Jurkat, Clone E6-1 (cell line): ENCODE data around the gene SIL1.
"Not testable (repeated sequence)": the region's sequence is repeated elsewhere in the genome, so short reads cannot be mapped to it uniquely, and the experiment has no call there.

Source experiments
- DNase-seq: peaks from one replicate; pipeline ENCODE4 v3.0.0-alpha.2; 2011; ENCODE audit warnings: low read depth, low spot score
- H3K4me3 ChIP-seq: 2 replicates; pipeline ENCODE4 v1.5.1; 2011; ENCODE audit warnings: mild to moderate bottlenecking, low read length, control low read depth, moderate library complexity

The SIL1 gene

DNA sequence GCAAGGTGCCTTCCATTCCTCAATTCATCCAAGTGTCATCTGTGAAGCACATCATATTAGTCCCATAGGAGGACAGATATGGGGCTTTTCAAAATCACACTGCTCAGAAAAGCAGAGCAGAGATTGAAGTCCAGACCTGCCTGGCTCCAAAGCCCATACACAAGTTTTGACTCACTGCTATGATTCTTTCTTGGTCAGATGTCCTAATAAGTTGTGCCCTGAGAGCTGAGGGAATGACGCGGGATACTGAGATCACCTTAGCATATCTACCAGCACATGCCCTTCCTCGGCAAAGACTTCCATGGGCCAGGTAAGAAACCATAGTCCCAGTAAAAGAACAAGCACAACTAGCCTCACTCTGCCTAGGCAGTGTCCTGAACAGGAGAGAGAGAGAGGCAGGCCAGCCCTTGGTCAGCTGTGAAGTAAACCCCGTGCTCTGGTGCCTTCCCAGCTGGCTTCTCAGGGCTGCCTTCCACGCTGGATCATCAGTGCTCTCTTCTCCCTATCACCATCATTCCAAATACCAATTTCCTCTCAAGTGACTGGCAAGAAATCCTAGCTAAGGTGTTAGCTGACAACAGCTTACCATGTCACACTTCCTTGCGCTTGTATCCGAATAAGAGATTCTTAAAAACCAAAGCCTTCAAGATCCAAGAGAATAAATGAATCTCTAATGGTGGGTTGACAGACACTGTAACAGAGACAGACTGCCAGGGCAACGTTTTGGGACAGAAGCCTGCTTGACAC, 73.2 kb downstream of the SIL1 start:
- DNase-seq = no peak
- H3K4me3 ChIP-seq = no peak overlapping the region

DNA sequence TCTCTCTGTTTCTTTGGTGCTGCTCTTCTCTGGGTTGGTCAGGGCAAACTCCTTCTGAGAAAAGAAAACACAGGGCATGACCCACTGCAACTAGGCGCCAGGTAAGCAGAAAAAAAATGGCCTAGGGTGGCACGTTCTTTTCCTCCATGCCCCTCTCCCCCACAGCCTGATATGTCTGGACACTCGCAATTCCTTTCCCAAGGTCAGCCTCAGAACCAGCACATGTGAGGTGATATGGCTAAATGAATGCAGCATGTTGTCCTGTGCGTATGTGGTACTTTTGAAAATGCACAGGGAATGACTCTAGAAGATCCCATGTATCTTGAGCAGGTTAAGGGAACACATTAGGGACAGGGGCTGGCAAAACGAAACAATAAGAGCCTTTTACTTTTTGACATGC, 77.0 kb downstream of the SIL1 start:
- DNase-seq = no peak

DNA sequence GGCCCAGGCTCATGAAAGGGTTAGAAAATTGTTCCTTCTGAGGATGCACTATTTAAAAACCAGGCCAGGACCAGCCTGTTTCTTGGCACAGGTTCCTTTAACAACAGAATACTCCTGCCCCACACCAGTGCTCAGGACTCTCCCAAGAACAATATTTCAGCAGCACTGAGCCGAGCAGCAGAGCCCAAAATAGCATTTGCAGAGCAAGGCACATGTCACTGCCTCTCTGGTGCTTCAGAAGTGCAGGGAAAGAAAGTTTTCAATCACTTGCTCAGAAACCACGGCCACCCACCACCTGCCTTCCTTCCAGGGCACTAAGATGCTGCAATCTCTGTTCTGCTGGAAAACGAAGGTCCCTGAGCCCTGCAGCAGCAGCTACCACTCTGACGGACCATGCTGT, 77.6 kb downstream of the SIL1 start:
- H3K4me3 ChIP-seq = no peak overlapping the region
- no peak for DNase-seq

More for the DNA sequence above, 77.0 kb downstream of the SIL1 start:
- H3K4me3 ChIP-seq = no peak overlapping the region

DNA sequence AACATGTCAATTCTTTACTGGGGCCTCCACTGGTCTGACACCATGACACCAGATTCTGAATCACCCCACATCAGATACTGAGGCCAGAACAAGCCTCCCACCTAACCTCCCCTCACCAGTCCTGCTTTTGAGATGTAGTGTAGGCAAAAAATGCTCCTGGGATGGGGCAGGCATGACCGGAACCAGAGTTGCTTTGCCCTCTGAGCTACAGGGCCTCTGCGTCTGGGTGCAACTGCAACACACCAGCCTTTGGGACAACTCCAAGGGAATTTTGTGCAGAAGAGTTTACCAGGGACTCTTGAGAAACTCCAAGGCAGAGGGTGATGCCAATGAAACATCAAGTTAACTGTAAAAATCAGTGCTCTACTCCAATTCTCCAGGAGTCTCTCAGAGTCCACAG, 79.4 kb downstream of the SIL1 start:
- DNase-seq = no peak
- H3K4me3 ChIP-seq = no peak overlapping the region

DNA sequence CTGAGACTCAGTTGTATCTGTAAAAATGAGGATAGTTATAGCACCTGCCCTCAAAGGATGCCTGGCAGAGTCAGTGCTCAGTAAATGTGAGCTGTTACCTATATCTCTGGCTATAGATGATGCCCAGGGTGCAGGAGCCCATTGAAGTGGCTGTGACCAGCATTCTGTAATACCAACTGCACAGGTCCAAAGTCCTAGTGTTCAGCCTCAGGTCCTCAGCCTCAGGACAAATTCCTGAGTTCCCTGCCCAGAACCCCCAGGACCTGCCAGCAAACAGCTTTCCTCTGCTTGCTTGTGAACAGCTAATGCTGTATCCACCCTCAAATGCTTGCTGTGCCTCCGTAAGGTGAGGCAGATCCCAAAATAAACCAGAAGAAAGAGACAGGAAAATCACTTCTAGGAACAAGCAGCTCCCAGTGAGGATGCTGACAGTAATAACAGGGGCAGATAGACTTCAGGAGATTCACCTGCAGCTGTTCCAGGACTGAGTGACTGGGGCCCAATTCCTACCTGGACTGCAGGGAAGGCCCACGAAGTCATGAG, 80.8 kb downstream of the SIL1 start:
- H3K4me3 ChIP-seq = no peak overlapping the region
- DNase-seq = no peak

DNA sequence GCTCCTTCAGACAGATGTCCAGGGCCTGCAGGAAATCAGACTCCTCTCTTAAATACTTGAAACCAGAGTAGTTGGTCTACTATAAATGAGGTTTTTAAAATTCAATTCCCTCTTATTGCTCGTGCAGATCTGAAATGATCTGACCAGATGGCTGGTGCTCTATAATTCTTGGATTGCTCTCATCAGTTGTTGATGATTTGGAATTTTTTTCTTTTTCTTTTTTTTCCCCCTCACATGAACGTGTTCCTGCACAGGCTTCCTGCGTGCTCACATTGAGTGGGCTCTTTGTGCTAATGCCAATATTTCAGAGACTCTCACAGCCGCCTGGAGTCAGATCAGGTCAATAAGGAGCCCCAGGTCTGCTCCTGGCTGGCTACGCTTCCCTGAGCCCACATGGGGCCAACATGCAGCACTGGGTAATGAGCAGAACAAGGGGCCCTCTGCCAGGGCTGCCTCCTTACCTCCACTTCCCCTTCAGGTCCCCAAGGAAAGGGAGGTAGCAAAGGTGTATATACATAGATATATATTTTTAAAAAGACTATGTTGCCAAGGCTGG, 82.0 kb downstream of the SIL1 start:
- no peak for DNase-seq
- no peak overlapping the region for H3K4me3 ChIP-seq

DNA sequence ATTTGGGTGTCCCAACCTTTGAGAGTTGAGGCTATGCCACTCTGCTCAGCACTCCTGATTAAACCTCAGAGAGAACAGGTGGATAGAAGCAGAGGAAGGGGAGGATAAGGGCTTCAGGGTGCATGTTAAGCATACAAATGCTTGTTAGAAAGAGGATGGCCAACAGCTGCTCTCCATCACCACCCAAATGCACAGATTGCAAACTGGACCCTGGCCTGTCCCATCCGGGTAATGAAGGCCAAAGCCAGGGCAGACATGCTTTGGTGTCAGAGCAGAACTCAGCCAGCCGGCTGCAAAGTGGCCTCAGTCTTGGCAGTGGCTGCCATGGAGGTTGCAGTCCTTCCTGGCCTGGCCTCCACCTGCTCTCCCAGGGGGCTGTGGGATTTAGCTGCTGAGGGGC, 84.3 kb downstream of the SIL1 start:
- no peak overlapping the region for H3K4me3 ChIP-seq
- no peak for DNase-seq

DNA sequence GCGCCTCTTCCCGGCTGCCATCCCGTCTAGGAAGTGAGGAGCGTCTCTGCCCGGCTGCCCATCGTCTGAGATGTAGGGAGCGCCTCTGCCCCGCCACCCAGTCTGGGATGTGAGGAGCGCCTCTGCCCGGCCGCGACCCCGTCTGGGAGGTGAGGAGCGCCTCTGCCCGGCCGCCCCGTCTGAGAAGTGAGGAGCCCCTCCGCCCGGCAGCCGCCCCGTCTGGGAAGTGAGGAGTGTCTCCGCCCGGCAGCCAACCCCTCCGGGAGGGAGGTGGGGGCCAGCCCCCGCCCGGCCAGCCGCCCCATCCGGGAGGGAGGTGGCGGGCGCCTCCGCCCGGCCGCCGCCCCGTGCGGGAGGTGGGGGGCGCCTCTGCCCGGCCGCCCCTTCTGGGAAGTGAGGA, 85.8 kb downstream of the SIL1 start:
- H3K4me3 ChIP-seq, DNase-seq: not testable (repeated sequence)

DNA sequence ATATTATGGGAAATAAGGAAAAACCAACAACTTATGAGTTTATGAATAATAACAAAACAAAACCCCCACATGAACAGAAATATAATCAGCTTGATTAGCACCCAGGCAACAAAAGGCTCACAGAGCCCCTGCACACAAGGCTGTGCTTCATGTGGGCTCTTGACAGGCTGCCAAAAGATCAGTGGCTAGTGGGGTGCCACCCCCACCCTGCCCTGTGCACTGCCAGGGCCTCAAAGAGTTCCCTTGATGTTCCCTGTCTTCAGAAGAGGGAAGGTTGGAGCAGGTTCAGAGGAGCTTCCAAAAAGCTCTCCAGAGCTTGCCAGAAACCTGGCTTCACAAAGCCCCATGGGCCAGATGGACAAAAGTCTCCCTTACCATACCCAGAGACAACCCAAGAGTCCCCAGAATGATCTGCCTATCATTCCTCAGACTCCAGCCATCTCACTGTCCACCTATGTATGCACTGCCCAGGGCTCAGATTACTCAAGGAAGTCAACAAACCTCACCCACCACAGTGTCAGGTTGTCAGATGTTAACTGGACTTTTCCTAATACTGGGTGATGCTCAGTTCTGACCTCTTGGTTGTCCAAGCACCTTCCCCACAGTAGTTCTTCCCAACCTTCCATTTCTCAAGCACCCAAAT, 87.5 kb downstream of the SIL1 start:
- no peak for DNase-seq
- no peak overlapping the region for H3K4me3 ChIP-seq

DNA sequence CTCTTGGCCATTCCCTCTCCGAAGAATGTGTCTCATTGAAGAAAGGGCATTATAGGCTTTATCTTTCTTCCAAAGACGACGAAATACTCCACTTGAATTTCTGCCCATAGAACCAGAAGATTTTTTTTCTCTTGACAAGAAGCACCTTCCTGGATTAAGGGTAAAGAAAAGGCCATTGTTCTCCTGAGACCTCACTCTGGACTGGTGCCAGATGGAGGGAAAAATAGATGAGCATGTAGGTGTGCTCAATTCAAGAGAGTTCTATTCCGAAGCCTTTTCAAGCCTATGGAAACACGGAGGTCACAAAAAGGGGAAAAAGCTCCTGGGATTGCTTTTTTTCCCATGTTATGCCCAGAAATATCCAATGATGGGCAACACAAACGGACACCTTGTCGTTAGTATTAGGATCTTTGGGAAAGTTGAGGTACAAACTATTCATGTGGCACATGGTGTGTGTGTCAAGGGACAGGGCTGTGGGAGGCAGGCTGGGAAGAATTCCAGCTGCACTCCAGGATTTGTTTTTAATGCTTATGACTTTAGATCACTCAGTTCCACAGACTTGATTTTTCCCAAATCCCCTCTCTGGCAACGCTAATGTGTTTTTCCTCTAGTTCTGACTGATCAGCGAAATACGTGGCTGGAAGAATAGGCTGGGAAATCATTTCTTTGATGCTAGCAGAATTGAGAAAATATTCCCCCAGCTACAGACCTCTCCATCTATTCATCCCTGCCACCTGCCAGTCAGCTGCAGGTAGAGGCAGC, 89.9 kb downstream of the SIL1 start:
- H3K4me3 ChIP-seq = no peak overlapping the region
- DNase-seq = no peak

DNA sequence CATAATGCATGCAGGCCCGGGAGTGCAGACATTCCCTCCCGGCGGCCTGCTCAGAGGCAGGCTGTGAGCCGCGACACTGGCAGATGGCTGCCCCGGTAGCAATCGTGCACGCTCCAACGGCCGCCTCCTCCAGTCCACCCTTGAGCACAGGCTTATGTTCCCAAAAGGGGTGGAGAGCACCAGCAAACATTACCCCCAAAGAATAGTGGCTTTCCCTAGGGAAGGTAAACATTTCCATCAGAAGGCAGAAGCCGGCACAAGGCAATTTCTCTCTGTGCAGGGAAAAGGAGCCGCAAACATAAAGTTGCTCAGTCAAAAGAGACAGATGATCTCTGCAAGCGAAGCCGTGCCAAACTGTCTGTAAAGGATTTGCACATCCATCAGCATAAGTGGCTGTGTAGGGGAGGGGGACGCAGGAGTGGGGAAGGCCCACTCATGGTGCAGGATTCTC, 92.5 kb downstream of the SIL1 start:
- no peak overlapping the region for H3K4me3 ChIP-seq
- DNase-seq = no peak

DNA sequence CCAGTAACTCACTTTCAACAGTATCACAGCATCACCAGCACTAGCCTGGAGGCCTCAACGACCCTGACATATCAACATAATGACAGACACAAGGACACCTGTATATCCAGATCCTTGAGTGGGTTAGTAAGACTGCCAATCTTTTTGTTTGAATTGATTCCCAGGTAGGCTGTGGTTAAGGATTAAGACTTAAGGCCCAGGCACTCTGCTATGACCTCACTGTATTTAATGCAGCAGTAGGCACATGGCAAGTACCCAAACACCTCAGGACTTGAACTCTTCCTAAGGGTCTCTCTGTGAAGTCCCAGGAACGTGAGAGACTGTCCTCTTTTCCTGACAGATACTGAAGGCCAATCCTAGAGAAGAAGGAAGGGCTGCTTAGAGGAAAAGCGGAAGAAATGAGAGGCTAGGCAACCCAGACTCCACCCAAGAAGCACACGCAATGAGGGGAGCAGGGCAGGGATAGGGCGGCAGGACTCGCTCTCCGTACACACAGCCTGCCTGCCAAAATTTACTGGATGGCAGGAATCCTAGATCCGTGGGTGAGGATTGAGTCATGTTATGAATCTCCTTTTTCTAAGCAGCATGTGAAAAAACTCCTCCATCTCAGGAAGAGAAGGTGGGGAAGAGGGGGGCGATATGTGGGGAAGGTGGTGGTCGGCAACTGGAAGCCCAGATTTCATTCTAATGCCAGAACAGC, 93.4 kb downstream of the SIL1 start:
- DNase-seq = no peak
- no peak overlapping the region for H3K4me3 ChIP-seq

DNA sequence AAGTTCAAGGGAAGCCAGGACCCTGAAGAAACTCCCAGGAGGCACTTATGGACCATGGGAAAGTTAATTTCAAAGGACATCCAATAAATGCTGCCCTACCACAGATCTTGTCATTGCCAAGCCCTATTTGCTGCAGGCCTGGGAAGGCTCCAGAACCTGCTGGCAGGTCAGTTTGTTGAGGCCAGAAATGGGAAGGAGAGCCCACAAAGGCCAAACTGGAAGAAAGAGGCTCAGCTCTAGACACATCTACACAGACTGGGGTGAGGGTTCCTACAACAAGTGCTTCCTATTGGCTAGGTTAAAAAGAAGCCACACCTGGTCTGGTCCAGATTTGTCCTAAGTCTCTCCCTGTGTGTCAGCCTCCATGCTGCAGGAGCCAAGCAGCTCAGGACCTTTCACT, 94.4 kb downstream of the SIL1 start:
- H3K4me3 ChIP-seq = no peak overlapping the region
- no peak for DNase-seq

DNA sequence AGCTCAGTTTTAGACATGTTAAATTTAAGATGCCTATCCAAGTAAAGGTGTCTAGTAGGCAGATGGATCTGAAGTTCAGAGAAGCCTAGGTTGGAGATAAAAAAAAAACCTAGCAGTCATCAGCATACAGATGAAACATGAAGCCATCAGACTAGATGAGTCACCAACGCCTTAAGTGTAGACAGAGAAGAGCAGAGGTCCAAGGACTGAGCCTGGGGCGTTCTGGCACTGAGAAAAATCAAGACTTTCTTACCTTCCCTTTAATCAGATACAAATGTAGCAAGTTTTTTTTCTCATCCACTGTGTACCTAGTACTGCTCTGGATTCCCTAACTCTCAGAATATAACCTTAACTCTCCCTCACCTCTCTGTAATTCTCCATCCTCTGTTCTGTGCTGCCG, 97.3 kb downstream of the SIL1 start:
- H3K4me3 ChIP-seq = no peak overlapping the region
- no peak for DNase-seq

DNA sequence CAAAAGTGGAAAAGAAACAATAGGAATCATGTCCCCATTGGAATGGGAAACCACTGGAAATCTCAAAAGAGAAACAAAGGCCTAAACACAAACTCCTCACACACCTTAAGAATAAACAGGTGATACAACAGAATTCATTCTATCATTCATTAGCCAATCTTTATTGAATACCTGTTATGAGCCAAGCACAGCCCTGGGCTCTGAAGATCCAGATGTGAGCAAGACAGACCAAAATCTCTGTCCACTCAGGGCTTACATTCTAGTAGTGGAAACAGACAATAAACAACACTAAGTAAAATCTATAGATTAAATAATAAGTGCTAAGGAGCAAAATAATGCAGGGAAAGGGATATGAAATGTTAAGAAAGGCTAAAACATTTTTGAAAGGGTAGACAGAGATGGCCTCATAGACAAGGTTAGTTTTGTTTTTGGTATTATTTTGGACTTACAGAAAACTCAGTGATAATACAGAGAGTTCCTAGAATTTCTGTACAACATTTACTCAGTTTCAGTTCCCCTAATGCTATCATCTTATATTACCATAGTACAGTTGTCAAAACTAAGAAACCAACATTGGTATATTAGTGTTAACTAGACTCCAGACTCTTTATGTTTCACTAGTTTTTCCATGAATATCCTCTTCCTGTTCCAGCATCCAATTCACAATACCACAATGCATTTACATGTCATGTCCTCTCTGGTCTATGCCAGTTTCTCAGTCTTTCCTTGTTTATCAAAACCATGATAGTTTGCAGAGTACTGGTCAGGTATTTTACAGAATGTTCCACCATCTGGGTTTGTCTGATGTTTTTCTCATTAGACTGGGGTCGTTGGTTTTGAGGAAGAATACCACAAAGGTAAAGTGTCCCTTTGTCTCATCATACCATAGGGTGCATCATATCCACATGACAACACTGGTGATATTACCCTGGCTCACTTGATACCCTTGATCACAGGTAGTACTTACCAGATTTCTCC, 103.7 kb downstream of the SIL1 start:
- no peak for DNase-seq
- no peak overlapping the region for H3K4me3 ChIP-seq

DNA sequence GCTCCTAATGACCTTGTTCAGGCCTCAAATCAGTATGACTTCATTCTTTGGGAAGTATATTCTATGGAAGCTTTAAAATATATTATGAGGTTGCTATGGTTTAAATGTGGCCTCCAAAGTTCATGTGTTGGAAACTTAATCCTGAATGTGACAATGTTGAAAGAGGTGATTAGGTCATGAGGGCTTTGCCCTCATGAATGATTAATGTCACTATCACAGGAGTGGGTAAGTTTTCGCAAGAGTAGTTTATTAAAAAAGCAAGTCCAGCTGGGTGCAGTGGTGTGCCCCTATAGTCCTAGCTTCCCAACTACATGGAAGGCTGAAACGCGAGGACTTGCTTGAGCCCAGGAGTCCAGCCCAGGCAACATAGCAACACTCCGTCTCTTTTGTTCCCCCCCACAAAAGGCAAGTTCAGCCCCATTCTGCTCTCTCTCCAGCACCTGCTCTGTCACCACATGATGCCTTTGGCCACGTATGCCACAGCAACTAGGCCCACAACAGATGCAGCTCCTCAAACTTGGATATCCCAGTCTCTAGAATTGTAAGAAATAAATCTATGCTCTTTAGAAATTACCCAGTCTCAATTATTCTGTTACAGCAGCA, 105.3 kb downstream of the SIL1 start:
- DNase-seq = no peak
- no peak overlapping the region for H3K4me3 ChIP-seq

DNA sequence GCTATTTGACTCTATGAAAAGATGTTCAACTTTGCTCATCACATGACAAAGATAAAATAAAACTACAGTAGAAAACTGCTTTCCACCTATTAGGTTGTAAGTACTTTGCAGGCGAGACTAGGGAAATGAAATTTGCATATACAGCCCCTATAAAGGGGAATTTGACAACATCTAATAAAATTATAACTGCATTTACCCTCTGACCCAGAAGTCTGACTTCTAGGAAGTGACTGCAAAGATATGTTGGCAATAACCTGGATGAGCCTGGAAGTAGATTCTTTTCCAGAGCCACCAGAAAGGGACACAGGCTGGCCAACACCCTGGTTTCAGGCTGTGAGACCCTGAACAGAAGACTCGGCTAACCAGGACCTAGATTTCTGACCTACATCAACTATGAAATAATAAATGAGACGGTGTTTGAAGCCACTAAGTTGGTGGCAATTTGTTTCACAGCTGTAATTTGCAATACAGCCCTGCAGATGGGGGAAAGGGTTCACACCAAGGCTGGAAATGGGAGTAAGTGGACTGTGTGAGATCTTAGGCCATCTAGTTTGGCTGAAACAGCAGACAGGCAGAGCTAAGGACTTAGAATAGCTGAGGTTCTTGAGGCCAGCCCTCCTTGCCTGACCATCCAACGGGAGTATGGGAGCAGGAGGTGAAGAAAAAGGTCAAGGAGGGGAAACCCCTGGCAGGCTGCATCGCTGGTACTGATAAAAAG, 106.6 kb downstream of the SIL1 start:
- no peak overlapping the region for H3K4me3 ChIP-seq
- DNase-seq = no peak
